Peyer's patch (tissue), 4 donors: Measurements from ENCODE around the gene EPHB1.

Experiments used
- CTCF ChIP-seq, 6 experiments: fragments of 450-650 bp in 4 of 6; fragments of 200-600 bp in 2 of 6; sonication (generic) in 1 of 6; IDR thresholded peaks; one replicate each; pipeline ENCODE4 v1.5.1; 2017 to 2019; ENCODE audit warnings: antibody characterized with exemption in 6 of 6, mild to moderate bottlenecking in 3 of 6, moderate library complexity in 1 of 6
- POLR2A ChIP-seq, 2 donors: fragments of 450-650 bp; IDR thresholded peaks; one replicate each; pipeline ENCODE4 v1.5.1; 2017; ENCODE audit warnings: antibody characterized with exemption in 2 of 2, mild to moderate bottlenecking in 2 of 2, moderate library complexity in 2 of 2

DNA sequence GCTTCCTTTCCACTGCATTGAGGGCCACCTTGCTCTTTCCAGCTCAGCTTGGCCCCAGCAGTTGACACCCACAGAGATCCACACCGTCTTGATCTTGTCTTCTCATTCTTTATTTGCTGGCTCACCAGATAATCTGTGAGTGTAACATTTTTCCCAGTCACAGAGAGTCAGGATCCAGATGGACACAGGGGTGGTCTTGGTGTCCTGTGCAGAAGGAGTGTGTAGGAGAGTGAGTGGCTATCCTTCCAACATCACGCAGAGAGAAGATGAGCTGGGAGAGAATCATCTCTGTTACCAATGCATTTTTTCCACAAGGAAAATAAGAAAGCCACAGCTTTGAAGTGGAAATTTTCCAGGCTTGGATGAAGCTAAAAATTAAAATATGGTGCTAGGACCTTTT lies 100.1 kb downstream of the EPHB1 start:
- no peak for TF ChIP-seq CTCF (IDR thresholded peaks at IDR 0.05)
- no peak for TF ChIP-seq POLR2A (IDR thresholded peaks at IDR 0.05)
